ENCODE results near the gene BEND6. TPM values are rescaled to one million over a fixed set of nuclear protein-coding genes. Genes with fewer than 3 reads are reported as not detected.

BEND6 gene
- total and polyA plus RNA-seq, 8 donors, result 0.33 to 3.4 (median 1.2) TPM; not detected in 1

DNA sequence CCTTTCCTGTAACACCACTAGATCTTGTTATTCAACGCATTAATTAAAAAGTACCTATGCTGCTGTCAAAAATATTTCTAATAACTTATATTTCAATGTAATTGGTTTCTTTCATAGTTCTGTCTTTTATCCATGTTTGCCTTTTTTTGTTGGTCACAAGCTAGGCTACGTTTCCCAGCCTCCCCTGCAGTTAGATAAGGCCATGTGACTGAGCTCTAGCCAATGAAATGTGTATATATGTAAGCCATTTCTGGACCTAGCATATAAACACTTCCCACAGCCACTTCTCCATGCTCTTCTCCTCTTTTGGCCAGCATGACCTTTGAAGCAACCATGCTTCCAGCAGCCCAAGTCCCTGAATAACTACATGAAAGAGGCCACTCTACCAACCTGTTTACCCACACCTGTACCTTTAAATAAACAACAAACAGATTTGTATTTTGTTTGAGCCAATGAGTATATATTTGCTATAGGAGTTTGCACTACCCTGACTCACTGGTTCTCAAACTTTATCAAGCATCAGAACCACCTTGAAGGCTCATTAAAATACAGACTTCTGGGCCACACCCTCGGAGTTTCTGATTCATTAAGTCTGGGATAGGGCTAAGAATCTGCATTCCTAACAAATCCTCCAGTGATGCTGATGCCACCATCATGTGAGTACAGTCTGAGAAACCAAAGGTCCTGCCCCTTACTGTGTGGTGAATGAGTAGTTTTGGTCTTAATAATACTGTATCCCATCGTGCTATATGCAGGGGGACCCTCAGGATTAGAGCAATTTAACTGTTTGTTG lies 45.6 kb upstream of the BEND6 start:
- Histone ChIP-seq H3K4me1 (peaks cover 0 to 7% (median 4%) of the 10 kb centered on the region in 4 donors), H3K27ac (no peak overlapping the region), H3K9me3 (no peaks in the 10 kb centered on the region), H3K27me3 (no peaks in the 10 kb centered on the region), H3K36me3 (no peaks in the 10 kb centered on the region), H3K4me3 (no peak overlapping the region)
- TF ChIP-seq EP300 (IDR thresholded peaks at IDR 0.05) (no peak), POLR2A (IDR thresholded peaks at IDR 0.05) (no peak), POLR2AphosphoS5 (IDR thresholded peaks at IDR 0.05) (no peak)
- TF ChIP-seq, protein P1, sequence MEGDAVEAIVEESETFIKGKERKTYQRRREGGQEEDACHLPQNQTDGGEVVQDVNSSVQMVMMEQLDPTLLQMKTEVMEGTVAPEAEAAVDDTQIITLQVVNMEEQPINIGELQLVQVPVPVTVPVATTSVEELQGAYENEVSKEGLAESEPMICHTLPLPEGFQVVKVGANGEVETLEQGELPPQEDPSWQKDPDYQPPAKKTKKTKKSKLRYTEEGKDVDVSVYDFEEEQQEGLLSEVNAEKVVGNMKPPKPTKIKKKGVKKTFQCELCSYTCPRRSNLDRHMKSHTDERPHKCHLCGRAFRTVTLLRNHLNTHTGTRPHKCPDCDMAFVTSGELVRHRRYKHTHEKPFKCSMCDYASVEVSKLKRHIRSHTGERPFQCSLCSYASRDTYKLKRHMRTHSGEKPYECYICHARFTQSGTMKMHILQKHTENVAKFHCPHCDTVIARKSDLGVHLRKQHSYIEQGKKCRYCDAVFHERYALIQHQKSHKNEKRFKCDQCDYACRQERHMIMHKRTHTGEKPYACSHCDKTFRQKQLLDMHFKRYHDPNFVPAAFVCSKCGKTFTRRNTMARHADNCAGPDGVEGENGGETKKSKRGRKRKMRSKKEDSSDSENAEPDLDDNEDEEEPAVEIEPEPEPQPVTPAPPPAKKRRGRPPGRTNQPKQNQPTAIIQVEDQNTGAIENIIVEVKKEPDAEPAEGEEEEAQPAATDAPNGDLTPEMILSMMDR (IDR thresholded peaks at IDR 0.05), result no peak
- intact Hi-C loops (cut with DNase I; ENCODE audit: low total_unique reads), result loop anchor here (5.0 to 10.0 kb wide), 2 partner anchors 105 to 408 kb away; partner anchors contain the start of gene PRIM2
- DNase-seq, result no peak
- WGBS, 5 donors, result 59 to 67% (median 62%) methylated on average over 4 of the region's 4 CpGs

DNA sequence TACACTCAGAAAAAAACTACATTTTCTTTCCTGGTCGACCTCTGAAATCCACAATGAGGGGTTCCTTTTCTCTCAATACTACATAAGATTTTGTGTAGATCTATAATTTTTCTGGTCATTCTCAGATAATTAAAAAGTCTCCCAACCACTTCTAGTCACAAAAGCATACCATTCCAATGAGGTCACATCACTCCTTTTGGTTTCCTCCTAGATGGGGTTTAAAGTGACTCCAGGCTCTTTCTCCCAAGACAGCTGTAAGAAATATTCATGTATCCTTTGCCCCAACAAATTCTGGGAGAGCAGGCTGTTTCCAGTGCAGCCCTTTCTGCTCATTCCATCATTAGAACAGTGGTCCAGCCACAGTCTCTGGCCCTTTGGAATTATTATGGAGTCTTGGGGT lies 43.1 kb upstream of the BEND6 start:
- no peak for TF ChIP-seq POLR2AphosphoS5 (IDR thresholded peaks at IDR 0.05)
- no peak for TF ChIP-seq EP300 (IDR thresholded peaks at IDR 0.05)
- no peak for TF ChIP-seq POLR2A (IDR thresholded peaks at IDR 0.05)
- TF ChIP-seq, protein P1 (IDR thresholded peaks at IDR 0.05), result no peak
- Histone ChIP-seq H3K27ac (no peak overlapping the region), H3K27me3 (no peaks in the 10 kb centered on the region), H3K4me1 (no peaks in the 10 kb centered on the region), H3K36me3 (no peaks in the 10 kb centered on the region), H3K9me3 (no peaks in the 10 kb centered on the region), H3K4me3 (no peak overlapping the region)
- intact Hi-C loops (cut with DNase I; ENCODE audit: low total_unique reads), result no loop called here
- 58 to 76% (median 67%) methylated on average over 1 of the region's 1 CpG for WGBS, 5 donors
- no peak for DNase-seq

DNA sequence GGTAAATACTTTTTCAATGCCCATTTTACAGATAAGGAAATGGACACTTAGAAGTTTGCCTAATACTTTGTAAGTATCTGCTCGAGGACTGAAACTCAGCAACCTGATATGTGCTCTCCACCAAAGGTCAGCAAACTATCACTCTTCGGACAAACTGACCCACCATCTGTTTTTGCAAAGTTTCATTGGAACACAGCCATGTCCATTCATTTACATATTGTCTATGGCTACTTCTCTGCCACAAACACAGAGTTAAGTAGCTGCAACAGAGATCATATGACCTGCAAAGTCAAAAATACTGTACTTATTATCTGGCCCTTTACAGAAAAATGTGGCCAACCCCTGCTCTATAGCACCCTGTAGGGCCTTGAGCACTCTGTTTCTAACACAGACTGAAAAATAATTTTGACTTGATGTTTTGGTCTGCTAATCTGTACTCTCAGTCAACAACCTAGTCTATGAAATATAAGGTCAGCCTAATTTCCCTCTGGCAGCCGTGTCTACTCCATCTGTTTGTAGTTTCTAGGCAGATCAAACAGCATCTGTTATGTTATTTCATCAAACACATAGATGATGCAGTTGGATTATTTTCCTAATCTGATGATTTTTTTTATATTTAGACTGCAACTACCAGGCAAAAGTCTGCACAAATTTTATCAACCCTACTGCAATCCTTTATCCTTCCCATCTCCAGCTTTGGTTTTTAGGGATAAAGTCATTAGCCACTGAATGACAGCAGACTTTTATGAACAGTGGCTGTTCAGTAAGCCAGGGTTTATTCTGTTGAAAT lies 41.4 kb upstream of the BEND6 start:
- no peak overlapping the region for H3K4me3 ChIP-seq
- H3K9me3 ChIP-seq, result no peaks in the 10 kb centered on the region
- no peak for TF ChIP-seq EP300 (IDR thresholded peaks at IDR 0.05)
- TF ChIP-seq, protein P1 (IDR thresholded peaks at IDR 0.05), result no peak
- no peak for TF ChIP-seq POLR2AphosphoS5 (IDR thresholded peaks at IDR 0.05)
- TF ChIP-seq POLR2A (IDR thresholded peaks at IDR 0.05), result no peak
- WGBS, 5 donors, result 23 to 43% (median 34%) methylated on average over 3 of the region's 3 CpGs
- no peak overlapping the region for H3K27ac ChIP-seq
- H3K4me1 ChIP-seq, result no peaks in the 10 kb centered on the region
- intact Hi-C loops (cut with DNase I; ENCODE audit: low total_unique reads), result no loop called here
- H3K36me3 ChIP-seq, result no peaks in the 10 kb centered on the region
- no peak for DNase-seq
- no peaks in the 10 kb centered on the region for H3K27me3 ChIP-seq

GRCh38 chr6:56914798-56915658 lies 39.9 kb upstream of the BEND6 start:
- Histone ChIP-seq H3K27ac (no peak overlapping the region), H3K9me3 (no peaks in the 10 kb centered on the region), H3K36me3 (no peaks in the 10 kb centered on the region), H3K4me3 (no peak overlapping the region), H3K27me3 (peaks cover 0 to 4% (median 0%) of the 10 kb centered on the region in 3 donors), H3K4me1 (no peaks in the 10 kb centered on the region)
- intact Hi-C loops (cut with DNase I; ENCODE audit: low total_unique reads), result no loop called here
- WGBS, 5 donors, result 53 to 67% (median 57%) methylated on average over 8 of the region's 8 CpGs
- TF ChIP-seq EP300 (IDR thresholded peaks at IDR 0.05), result no peak
- TF ChIP-seq, protein P1 (IDR thresholded peaks at IDR 0.05), result no peak
- DNase-seq, result peak in 1 of 2 donors; percentile 50

Data from stomach (tissue), 9 donors.